Neural cell (in vitro differentiated cells): Measurements from ENCODE around the gene ANP32A. TPM values are rescaled to one million over a fixed set of nuclear protein-coding genes. Genes with fewer than 3 reads are reported as not detected.

Experiments used
- H2AFZ ChIP-seq: fragments of 200-600, 300-800 bp; sonication (generic), shearing (Covaris generic); 2 replicates; pipeline ENCODE4 v1.6.0; 2014; ENCODE audit warnings: low read depth, mild to moderate bottlenecking, antibody characterized with exemption, low read length, moderate library complexity
- H3F3A ChIP-seq: fragments of 200-600 bp; shearing (Covaris generic); 2 replicates; pipeline ENCODE4 v1.6.1; 2016; ENCODE audit warnings: mild to moderate bottlenecking, moderate library complexity, mixed read lengths, antibody characterized with exemption, low read length; ENCODE audit not compliant: insufficient read depth, poor library complexity, severe bottlenecking
- H3K27ac ChIP-seq: fragments of 200-600, 300-800 bp; sonication (generic), shearing (Covaris generic); 2 replicates; pipeline ENCODE4 v1.5.1; 2014; ENCODE audit warnings: mild to moderate bottlenecking, low read length, moderate library complexity
- H3K27me3 ChIP-seq: fragments of 300-800, 200-600 bp; sonication (generic), shearing (Covaris generic); 2 replicates; pipeline ENCODE4 v1.6.0; 2014; ENCODE audit warnings: mild to moderate bottlenecking, low read depth, low read length, moderate library complexity; ENCODE audit not compliant: insufficient read depth
- H3K36me3 ChIP-seq: fragments of 300-800, 200-600 bp; sonication (generic), shearing (Covaris generic); 2 replicates; pipeline ENCODE4 v1.5.1; 2014; ENCODE audit warnings: mild to moderate bottlenecking, antibody characterized with exemption, low read length, moderate library complexity; ENCODE audit not compliant: insufficient read depth
- H3K4me2 ChIP-seq: fragments of 300-800, 200-600 bp; sonication (generic), shearing (Covaris generic); 2 replicates; pipeline ENCODE4 v1.6.0; 2014; ENCODE audit warnings: mild to moderate bottlenecking, low read length
- H3K4me3 ChIP-seq: fragments of 300-800, 200-600 bp; sonication (generic), shearing (Covaris generic); 2 replicates; pipeline ENCODE4 v1.5.1; 2014; ENCODE audit warnings: mild to moderate bottlenecking, low read length, moderate library complexity
- H3K79me2 ChIP-seq: fragments of 200-600 bp; shearing (Covaris generic); replicated peaks from 2 replicates; pipeline ENCODE4 v1.6.0; 2014; ENCODE audit warnings: mild to moderate bottlenecking, low read length, moderate library complexity; ENCODE audit not compliant: insufficient read depth
- H3K9ac ChIP-seq: fragments of 300-800, 200-600 bp; sonication (generic), shearing (Covaris generic); 2 replicates; pipeline ENCODE4 v1.6.1; 2016; ENCODE audit warnings: mild to moderate bottlenecking, low read length, mixed read lengths
- H3K9me2 ChIP-seq: fragments of 200-600 bp; shearing (Covaris generic); 2 replicates; pipeline ENCODE4 v1.6.1; 2016; ENCODE audit warnings: mild to moderate bottlenecking, low read length, mixed read lengths; ENCODE audit not compliant: insufficient read depth
- H3K9me3 ChIP-seq: fragments of 200-600, 300-800 bp; sonication (generic), shearing (Covaris generic); 2 replicates; pipeline ENCODE4 v1.6.1; 2016; ENCODE audit warnings: mild to moderate bottlenecking, mixed run types, low read length, moderate library complexity, mixed read lengths
- H4K20me1 ChIP-seq: fragments of 200-600 bp; shearing (Covaris generic); 2 replicates; pipeline ENCODE4 v1.6.1; 2016; ENCODE audit warnings: mild to moderate bottlenecking, mixed run types; ENCODE audit not compliant: insufficient read depth
- CTCF ChIP-seq: fragments of 450-650 bp; IDR thresholded peaks from 2 replicates; pipeline ENCODE4 v1.5.1; 2014; ENCODE audit warnings: antibody characterized with exemption, mild to moderate bottlenecking, moderate library complexity; ENCODE audit not compliant: poor library complexity, severe bottlenecking
- EP300 ChIP-seq: fragments of 450-650 bp; conservative IDR thresholded peaks from 2 replicates; pipeline ENCODE4 v1.6.1; 2014; ENCODE audit warnings: antibody characterized with exemption, mild to moderate bottlenecking, moderate library complexity; ENCODE audit not compliant: poor library complexity, severe bottlenecking
- EZH2 ChIP-seq: fragments of 200-600, 300-800 bp; shearing (Covaris generic), sonication (generic); IDR thresholded peaks from 2 replicates; pipeline ENCODE4 v1.6.1; 2014; ENCODE audit warnings: antibody characterized with exemption, low read length, borderline replicate concordance, mild to moderate bottlenecking; ENCODE audit not compliant: insufficient read depth, poor library complexity, severe bottlenecking
- MXI1 ChIP-seq: fragments of 450-650 bp; conservative IDR thresholded peaks from 2 replicates; pipeline ENCODE4 v1.6.1; 2014; ENCODE audit warnings: antibody characterized with exemption, mild to moderate bottlenecking; ENCODE audit not compliant: poor library complexity, severe bottlenecking
- POLR2AphosphoS5 ChIP-seq: IDR thresholded peaks from 2 replicates; pipeline ENCODE4 v1.6.1; 2012
- RAD21 ChIP-seq: fragments of 450-650 bp; conservative IDR thresholded peaks from 2 replicates; pipeline ENCODE4 v1.6.1; 2014; ENCODE audit warnings: antibody characterized with exemption, mild to moderate bottlenecking, moderate library complexity
- SMC3 ChIP-seq: fragments of 450-650 bp; conservative IDR thresholded peaks from 2 replicates; pipeline ENCODE4 v1.6.1; 2014; ENCODE audit warnings: antibody characterized with exemption, mild to moderate bottlenecking, moderate library complexity; ENCODE audit not compliant: poor library complexity
- TAF1 ChIP-seq: IDR thresholded peaks from 2 replicates; pipeline ENCODE4 v1.6.1; 2012; ENCODE audit warnings: low read depth
- polyA plus RNA-seq: library from polyadenylated mRNA; depleted of rRNA; stranded (reverse); fragments of >200 nt; gene quantifications from 2 replicates; pipeline ENCODE4 v1.2.3, GENCODE V29; 2014
- small RNA-seq, 3 experiments: library from RNA; depleted of rRNA; stranded (forward); fragments of <200 nt; gene quantifications; one replicate each; pipeline ENCODE3, GENCODE V24; 2012
- TF ChIP-seq, protein P1 (sequence below): IDR thresholded peaks from 2 replicates; pipeline ENCODE4 v1.6.1; 2012; ENCODE audit warnings: borderline replicate concordance

ANP32A gene
- polyA plus RNA-seq, 1 donor from 2014 or later, result 190 TPM

- Histone ChIP-seq H3K4me2 (no peak overlapping the region), H3K27me3 (no peaks in the 10 kb centered on the region), H2AFZ (no peak overlapping the region), H3K9me2 (no peaks in the 10 kb centered on the region), H3K27ac (no peak overlapping the region), H4K20me1 (no peaks in the 10 kb centered on the region), H3K36me3 (no peaks in the 10 kb centered on the region), H3K79me2 (no peaks in the 10 kb centered on the region), H3F3A (no peaks in the 10 kb centered on the region), H3K9me3 (no peaks in the 10 kb centered on the region), H3K9ac (no peak overlapping the region), H3K4me3 (no peak overlapping the region)
- TF ChIP-seq EP300 (no peak), MXI1 (no peak), TAF1 (no peak), EZH2 (no peak), RAD21 (no peak), POLR2AphosphoS5 (no peak), CTCF (no peak), SMC3 (no peak)
- TF ChIP-seq, protein P1, sequence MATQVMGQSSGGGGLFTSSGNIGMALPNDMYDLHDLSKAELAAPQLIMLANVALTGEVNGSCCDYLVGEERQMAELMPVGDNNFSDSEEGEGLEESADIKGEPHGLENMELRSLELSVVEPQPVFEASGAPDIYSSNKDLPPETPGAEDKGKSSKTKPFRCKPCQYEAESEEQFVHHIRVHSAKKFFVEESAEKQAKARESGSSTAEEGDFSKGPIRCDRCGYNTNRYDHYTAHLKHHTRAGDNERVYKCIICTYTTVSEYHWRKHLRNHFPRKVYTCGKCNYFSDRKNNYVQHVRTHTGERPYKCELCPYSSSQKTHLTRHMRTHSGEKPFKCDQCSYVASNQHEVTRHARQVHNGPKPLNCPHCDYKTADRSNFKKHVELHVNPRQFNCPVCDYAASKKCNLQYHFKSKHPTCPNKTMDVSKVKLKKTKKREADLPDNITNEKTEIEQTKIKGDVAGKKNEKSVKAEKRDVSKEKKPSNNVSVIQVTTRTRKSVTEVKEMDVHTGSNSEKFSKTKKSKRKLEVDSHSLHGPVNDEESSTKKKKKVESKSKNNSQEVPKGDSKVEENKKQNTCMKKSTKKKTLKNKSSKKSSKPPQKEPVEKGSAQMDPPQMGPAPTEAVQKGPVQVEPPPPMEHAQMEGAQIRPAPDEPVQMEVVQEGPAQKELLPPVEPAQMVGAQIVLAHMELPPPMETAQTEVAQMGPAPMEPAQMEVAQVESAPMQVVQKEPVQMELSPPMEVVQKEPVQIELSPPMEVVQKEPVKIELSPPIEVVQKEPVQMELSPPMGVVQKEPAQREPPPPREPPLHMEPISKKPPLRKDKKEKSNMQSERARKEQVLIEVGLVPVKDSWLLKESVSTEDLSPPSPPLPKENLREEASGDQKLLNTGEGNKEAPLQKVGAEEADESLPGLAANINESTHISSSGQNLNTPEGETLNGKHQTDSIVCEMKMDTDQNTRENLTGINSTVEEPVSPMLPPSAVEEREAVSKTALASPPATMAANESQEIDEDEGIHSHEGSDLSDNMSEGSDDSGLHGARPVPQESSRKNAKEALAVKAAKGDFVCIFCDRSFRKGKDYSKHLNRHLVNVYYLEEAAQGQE, result no peak
Observed at GRCh38 chr15:68729789-68730411, 90.8 kb downstream of the ANP32A start.

Small RNA genes within 50 kb of the gene (small RNA-seq; reads per million reads assigned to genes)
- 0 reads per million in 3 experiments for gene MIR4312

Other genes starting within 250 kb of the ANP32A start
- 15.1 and 17.1 TPM in 2 replicates for gene CORO2B, start 241.9 kb downstream of the ANP32A start, polyA plus RNA-seq
- gene SPESP1, start 109.6 kb upstream of the ANP32A start, polyA plus RNA-seq, result not detected in 2 replicates
- gene NOX5, start 193.8 kb upstream of the ANP32A start, polyA plus RNA-seq, result not detected in 2 replicates